Inflammatory macrophage treated with lipopolysaccharide for 1 hour (primary cell): ENCODE measurements around the gene TIGAR.

ENCODE experiments used
- DNase-seq, 2 donors: peaks; one replicate each; pipeline ENCODE4 v3.0.0-alpha.2; 2020 to 2022

Gene TIGAR, protein sequence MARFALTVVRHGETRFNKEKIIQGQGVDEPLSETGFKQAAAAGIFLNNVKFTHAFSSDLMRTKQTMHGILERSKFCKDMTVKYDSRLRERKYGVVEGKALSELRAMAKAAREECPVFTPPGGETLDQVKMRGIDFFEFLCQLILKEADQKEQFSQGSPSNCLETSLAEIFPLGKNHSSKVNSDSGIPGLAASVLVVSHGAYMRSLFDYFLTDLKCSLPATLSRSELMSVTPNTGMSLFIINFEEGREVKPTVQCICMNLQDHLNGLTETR

DNA sequence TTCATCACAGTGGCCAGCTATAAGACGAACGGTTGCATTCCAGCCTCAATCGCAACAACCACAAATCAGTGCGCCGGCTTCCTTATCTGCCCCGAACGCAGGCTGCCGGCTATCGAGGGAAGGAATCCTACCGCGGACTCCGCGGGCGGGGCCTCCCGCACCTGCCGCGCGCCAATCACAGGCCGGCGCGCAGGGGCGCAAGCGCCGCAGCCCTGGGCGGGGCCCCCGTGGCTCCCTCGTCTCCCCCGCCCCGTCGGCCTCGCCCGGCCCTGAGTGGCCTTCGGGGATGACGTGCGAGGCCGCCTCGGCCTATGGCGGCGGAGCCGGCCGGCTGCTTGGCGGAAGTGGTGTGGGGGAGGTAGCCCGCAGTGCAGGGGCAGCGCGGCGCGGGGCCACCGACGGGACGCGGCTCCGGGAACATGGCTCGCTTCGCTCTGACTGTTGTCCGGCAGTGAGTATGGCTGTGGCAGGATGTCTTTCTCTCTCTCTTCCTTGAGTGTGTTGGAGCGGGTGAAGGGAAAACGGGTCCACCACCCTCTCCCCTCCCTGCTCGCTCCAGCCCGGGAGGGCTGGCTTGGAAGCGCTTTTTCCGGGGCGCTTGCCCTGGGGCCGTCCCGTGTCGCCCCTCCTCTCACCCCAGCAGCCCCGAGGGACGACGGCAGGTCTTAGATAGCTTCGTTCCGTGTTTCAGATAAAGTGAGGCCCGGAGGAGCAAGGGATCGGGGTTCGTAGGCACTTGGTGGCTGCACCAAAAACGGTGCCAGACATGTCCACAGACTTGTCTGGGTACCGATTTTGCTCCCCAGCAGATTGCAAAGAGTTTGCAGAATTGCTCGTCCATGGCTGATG is at the start of gene TIGAR:
TSS of gene TIGAR (plus strand) at position 361 of the 849 bp plus-strand sequence. CDS start at position 420, 59 bp downstream.
- DNase-seq, result peak; percentile 96

DNA sequence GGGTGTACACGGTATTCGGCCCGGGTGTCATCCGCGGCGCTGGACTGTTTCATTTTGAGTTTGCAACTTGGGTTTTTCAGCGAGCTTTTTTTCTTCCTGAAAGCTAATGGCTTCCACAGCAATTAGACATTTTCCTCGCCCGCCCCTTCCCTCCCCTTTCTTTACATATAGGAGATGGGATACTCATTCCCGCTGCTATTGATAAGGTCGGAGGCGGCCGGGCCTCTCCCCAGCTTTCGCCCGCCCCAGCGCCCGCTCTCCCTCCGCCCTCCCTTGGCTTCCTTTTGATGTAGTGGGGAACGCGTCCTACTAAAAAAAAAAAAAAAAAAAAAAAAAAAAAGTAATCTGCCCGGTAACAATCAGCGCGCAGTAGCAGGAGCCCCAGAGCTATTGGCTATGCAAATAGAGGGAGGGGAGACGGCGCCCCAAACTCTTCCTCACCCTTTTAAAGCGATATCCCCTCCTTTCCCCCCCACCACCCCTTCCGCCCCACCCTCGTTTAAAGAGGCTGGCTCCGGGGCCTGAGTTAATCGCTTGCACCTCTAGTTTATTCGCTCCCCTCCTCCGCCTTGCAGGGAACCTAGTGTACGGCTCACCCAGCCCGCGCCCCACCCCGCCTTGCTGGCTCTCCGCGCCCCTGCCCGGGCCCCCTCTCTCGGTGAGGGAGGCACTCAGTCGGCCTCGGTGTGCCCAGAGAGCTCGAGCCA is 49.1 kb upstream of the TIGAR start:
- peak; percentile 59 to 63 for DNase-seq

DNA sequence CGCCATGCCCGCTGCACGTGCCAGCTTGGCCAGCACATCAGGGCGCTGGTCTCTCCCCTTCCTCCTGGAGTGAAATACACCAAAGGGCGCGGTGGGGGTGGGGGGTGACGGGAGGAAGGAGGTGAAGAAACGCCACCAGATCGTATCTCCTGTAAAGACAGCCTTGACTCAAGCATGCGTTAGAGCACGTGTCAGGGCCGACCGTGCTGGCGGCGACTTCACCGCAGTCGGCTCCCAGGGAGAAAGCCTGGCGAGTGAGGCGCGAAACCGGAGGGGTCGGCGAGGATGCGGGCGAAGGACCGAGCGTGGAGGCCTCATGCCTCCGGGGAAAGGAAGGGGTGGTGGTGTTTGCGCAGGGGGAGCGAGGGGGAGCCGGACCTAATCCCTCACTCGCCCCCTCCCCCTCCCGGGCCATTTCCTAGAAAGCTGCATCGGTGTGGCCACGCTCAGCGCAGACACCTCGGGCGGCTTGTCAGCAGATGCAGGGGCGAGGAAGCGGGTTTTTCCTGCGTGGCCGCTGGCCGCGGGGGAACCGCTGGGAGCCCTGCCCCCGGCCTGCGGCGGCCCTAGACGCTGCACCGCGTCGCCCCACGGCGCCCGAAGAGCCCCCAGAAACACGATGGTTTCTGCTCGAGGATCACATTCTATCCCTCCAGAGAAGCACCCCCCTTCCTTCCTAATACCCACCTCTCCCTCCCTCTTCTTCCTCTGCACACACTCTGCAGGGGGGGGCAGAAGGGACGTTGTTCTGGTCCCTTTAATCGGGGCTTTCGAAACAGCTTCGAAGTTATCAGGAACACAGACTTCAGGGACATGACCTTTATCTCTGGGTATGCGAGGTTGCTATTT is 48.4 kb upstream of the TIGAR start:
- DNase-seq, result no peak

DNA sequence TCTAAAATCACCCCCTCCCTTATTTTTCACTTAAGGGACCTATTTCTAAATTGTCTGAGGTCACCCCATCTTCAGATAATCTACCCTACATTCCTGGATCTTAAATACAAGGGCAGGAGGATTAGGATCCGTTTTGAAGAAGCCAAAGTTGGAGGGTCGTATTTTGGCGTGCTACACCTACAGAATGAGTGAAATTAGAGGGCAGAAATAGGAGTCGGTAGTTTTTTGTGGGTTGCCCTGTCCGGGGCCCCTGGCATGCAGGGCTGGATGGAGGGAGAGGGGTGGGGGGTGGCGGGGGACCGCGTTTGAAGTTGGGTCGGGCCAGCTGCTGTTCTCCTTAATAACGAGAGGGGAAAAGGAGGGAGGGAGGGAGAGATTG is 47.8 kb upstream of the TIGAR start:
- DNase-seq, result no peak

DNA sequence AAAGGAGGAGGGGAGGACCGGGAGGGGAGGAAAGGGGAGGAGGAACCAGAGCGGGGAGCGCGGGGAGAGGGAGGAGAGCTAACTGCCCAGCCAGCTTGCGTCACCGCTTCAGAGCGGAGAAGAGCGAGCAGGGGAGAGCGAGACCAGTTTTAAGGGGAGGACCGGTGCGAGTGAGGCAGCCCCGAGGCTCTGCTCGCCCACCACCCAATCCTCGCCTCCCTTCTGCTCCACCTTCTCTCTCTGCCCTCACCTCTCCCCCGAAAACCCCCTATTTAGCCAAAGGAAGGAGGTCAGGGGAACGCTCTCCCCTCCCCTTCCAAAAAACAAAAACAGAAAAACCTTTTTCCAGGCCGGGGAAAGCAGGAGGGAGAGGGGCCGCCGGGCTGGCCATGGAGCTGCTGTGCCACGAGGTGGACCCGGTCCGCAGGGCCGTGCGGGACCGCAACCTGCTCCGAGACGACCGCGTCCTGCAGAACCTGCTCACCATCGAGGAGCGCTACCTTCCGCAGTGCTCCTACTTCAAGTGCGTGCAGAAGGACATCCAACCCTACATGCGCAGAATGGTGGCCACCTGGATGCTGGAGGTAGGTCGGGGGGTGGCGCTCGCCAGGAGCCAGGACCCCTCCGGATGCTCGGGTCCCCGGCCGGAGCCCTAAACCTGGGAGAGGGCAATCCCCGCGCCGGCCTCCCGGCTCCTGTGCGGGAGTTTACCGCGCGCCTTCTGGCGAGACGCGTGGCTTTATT is 47.2 kb upstream of the TIGAR start, which contains the start of gene CCND2:
TSS of gene CCND2 (plus strand) at position 111 of the 744 bp plus-strand sequence. CDS start at position 390, 279 bp downstream.
- peak; percentile 67 to 75 for DNase-seq

DNA sequence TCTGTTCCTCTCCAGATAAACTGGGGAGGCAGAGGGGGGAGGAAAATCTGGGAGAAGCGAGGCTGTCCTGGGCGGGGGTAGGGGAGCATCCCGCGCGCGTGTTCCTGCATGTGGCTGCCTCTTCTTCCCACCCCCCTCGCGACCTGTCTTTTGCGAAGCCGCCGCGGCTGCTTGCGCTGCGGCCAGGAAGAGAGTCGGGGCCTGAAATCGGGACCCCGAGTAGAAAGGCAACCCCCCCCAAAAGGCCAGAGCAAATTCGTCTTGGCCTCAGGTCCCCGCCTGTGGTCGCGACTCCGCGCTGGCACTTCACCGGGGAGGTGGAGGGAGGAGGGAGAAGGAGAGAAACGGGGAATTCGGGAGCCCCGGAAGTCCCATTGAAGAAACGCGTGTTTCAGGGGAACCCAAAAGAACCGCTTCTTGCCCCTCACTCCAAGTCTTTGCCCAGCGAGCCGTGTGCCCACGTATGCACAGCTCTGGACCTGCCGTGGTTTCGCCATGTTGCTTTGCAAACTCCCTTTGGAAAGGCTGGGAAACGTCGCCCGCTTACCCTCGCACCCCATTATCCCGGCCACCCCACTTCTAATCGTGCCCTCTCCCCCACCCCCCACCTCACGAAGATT is 46.5 kb upstream of the TIGAR start:
- peak in 1 of 2 donors; percentile 33 for DNase-seq

DNA sequence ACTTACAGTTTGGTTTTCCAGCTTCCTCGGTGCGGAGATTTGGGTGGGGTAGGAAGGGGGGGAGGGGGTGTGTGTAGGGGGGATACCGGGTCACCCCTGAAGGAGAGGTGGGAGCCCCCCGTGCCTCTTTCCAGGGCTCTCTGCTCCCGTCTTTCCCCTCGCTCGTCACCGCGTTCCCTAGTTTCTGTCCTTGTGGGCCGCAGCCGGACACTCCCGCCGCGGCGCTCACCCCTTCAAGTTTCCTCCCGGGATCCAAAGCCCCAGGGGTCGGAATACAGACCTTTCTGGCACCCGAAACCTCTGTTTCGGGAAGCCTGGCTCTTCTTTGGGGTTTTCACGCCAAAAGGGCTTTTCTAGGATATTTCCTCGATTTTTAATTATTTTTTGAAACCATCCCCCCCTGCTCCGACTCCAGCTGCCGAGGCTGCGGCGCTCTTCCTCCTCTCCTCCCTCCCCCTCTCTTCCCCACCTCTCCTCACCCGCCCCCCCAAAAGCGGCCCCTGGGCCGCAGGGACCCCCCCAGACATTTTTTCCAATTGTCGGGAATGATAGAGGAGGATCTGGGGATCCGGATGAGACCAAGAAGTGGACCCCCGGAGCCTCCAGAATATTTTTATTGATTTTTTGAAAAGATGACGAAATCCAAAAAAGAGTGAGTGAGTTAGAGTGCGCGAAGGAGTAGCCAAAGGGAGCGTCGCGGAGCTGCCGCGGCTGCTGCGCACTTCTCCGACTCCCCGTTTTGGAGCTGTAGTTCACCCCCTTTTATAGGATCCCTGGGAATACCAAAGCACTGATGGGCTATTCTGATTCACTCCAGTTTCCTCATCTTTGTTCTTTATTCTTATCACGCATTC is 45.8 kb upstream of the TIGAR start:
- no peak for DNase-seq

DNA sequence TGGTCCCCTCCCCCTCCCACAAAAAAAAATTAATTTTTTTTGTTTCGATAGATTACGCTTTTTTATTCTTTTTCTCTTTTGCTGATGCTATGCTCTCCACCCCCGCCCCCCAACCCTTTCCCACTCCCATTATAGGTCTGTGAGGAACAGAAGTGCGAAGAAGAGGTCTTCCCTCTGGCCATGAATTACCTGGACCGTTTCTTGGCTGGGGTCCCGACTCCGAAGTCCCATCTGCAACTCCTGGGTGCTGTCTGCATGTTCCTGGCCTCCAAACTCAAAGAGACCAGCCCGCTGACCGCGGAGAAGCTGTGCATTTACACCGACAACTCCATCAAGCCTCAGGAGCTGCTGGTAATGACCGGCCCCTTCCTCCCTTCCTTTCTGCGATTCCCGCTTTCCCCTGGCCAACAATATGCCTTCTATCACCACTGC is 45.1 kb upstream of the TIGAR start:
- DNase-seq, result no peak

DNA sequence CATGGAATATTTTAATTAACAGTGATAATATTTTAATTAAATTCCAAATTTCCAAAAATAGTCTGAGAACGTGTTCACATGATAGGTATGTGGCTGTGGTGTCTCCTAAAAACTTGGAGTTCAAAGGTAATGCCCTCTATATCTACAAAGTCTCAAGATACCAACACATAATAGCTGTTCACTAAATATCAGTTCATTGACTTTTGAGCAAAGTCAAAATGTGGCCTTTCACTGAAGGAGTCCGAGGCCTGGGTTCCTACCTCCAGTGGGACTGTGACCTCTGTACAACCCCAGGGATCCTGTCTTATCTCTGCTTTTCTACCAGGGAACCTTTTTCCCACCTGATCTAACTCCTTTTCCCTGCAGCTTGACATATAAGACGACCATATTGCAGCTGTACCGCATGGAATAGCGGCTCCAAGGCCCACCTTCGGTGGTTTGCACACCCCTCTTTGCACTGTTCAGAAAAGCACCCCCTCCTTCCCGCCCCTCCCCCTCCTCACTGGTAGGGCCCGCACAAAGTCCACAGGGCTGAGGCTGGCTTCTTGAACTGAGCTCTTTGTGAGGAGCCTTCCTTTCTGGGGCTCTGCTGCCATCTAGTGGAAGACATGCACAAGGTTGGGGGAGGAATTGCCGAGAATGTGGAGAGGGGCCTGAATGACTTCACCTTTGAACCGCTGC is 44.3 kb upstream of the TIGAR start:
- peak; percentile 67 to 92 for DNase-seq

DNA sequence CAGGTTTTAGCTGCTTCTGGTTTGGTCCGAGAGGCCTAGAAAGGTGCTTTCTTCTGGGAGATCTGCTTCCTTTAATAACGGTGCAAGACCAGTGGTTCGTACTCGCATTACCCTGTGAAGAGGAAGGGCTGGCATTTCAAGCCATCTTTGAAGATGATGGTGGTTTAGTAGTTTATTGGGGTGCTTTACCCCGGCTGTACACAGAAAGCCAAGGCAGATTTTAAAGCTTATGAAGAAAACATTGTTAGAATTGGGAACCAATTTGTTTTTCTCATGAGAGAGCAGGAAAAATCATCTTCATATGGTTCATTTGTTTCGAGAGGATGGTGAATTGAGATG is 43.8 kb upstream of the TIGAR start:
- no peak for DNase-seq

DNA sequence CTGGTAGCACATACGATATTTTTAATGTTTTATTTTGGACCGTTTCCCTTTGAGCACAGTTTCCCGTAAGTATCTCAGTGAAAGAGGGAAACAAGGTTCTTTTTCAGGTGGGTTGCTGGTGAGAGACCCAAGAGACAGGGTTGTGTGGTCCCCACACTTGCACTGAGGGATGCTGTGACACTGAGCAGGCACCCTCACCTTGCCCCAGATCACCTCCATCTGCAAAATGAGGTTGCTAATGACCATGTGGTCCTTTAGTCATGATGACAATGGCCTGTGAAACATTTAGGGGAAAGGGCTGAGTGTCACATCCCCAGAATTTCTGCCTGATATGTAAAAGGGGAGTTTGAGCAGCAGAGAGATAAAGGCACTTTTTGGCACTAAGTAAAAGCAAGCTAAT is 43.2 kb upstream of the TIGAR start:
- DNase-seq, result no peak

DNA sequence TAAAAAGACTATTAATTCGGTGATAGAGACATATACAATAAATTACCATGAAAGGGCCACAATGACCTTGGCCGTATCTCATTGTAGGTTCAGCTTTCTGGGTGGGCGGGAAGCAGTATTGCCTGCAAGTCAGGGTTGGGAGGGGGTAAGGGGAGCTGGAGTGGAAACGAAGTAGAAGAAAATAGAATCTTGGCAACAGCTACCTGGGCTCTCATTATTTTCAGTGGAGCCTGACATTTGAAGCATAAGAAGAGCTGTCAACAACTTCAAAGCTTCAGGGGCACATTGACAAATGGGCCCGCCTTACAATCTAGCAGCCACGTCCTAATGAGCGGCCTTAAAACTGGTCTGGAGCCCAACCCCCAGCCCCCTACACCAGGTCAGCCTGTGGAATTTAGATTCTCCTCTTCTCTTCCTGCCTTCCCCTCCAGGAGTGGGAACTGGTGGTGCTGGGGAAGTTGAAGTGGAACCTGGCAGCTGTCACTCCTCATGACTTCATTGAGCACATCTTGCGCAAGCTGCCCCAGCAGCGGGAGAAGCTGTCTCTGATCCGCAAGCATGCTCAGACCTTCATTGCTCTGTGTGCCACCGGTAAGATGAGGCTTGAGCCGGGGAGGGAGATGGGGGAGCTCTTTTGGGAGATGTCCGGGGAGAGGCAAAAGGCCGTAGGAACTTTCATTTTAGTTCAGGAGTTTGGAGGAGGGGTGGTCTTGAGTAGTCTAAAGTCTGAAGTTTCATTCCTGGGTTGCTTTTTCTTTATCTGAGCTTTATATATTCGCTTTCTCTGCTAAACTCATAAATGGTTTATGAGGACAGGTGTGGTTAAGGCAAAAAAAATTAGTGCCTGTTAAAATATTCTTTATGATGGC is 42.5 kb upstream of the TIGAR start:
- peak; percentile 76 to 79 for DNase-seq

DNA sequence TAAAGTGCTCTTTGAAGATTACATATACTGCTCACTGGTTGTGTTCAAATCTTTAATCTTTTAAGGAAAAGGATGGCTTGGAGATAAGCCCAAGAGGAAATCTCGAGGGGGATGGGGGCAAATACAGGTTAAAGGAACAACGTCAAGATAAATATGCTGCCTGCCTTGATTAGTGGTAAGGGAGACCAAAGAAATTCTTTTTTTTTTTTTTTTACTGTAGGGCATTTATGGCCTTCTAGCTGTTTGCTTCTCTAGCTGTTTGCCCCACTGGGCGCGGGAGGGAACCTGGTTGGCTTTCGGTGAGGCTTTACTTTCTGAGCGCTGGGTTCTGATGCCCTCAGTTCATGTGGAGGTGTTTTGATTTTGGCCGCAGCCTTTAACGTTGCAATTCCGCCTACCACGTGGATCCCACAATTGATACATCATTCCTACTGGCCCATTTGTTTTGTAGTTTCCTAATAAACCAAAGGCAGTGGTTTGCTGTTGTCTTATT is 41.8 kb upstream of the TIGAR start:
- DNase-seq, result no peak

DNA sequence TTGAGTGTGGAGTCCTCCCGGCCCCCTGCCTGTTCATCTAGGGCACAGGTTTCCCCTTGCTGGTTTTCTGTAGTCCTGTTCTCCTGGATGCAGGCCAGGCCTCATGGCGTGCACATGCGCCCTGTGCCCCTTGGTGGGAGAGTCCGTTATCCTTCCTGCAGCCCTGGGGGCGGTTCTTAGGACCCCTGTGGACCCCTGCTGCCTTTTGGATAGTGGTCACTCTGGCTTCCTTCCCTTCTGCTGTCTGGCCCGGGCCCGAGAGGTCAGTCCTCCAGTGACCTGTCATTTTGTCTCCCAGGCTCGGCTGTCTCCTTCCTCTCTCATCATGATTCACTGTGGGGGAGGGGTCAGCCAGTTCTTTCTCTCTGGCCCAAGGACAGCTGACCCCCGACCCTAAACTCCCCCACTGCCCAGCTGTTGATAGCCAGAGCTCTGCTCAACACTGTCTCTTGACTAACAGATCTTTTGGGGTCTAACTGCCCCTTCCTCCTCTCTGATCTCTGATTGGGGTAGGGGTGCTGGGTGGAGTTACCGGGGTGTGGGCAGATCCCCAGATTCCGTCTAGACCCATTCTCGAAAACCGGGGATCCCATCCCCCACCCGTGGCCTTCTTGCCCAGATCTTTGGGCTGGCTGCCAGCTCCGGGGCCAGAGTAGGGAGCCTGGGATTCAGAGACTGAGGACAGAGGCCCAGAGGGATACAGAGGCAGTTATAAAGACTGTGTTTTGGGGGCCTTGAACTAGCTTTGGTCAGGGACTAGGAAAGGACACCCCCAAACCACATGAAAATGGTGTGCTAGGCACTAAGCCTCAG is 40.5 kb upstream of the TIGAR start:
- no peak for DNase-seq

DNA sequence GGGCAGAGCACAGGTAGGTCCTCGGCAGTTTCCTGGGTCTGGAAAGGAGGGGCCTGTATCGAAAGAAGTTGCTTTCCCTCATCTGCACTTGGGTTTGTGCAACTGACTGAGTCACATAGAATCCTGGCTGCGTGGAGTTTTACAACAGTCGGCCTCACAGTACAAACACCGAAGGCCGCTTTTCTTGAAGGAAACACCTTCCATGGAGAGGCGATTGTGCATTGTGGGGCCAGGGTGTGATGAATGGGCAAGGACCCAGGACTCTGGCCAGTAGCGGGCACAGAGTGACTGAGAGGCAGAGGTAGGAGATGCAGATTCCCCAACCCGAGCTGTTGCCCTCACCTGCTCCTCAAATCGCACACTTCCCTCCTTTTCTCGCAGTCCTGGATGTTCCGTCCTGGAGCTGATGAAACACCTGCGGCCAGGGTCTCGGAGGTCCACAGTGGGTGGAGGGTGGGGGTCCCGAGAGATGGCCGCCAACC is 39.8 kb upstream of the TIGAR start:
- no peak for DNase-seq

DNA sequence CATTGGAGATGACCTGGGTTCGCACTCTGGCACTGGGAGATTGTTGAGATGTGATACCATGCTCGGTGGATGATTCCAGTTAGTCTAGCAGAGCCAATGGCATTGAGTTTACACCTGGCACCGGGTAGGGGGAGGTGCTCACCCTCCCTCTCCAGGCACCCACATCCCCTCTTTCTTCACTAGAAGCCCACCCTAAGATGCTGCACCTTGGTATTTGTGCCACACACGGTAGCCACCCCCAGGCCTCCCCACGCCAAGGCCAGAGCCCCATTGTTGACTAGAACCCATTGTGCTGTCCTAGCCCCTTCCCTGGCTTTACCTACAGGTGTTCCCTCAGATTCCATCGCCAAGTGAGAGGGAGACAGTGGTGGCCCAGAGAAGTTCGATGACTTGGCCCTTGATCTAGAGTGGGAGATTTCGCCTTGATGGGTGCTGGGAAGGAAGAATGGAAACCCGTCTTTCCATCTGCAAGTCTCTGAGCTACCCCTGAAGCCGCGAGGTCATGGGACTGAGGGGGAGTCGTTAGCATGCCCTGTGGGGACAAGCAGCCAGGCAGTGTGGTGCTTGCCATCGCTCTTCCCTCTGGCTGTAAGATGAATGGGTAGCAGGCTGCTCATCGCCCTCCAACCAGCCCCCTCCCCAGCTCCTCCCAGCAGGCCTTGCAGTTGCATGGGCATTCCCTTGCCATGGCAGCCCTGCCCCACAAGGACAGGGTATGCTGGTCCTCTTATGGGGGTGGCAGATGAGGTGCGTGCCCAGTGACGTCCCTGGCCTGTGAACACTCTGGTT is 38.7 kb upstream of the TIGAR start:
- no peak for DNase-seq
